Measurements from ENCODE around the gene UGT1A1.

The UGT1A1 gene

DNA sequence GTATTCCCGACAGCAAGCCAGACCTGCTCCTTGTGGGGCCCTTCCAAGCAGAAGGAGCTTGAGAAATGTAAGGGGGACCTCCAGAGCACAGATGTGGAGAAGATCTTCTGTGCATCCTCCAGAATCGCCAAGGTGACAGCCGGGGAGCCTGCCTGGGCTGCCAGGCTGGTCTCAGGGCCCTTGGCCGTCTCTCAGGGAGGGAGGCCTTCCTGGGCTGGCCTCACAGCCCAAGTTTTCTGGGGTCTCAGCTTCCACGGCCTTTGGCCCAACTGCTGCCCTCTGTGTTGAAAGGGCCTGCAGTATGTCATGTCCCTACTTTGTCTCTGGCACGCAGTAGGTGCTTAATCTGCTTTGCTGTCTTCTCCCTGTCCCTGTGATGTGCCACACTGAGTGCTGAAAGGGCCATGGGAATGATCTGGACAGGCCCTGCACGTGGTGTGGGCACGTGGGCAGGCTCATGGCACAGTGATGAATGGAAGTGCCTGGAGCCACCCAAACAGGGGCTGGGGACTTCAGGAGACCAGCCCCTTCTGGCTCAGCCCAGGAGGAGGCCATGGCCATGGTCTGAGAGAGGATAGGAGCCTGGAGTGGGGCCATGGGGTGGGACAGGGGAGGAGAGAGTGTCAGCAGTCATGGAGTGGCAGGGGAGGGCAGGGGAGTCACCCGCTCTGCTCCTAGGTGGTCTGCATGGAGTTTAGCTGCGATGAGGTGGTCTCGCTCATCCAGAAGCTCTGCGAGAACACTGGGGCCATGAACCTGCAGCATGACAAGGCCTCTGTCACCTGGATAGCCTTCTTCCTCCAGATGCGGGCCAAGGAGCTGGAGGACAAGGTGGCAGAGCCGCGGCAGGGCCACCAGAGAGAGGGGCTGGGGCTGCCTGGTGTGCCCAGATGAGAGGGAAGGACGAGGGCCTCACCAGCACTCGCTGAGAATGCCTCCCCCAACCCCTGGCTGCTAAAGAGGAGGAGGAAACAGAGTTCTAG is 58.9 kb downstream of the UGT1A1 start:
- no peak for DNase-seq

DNA sequence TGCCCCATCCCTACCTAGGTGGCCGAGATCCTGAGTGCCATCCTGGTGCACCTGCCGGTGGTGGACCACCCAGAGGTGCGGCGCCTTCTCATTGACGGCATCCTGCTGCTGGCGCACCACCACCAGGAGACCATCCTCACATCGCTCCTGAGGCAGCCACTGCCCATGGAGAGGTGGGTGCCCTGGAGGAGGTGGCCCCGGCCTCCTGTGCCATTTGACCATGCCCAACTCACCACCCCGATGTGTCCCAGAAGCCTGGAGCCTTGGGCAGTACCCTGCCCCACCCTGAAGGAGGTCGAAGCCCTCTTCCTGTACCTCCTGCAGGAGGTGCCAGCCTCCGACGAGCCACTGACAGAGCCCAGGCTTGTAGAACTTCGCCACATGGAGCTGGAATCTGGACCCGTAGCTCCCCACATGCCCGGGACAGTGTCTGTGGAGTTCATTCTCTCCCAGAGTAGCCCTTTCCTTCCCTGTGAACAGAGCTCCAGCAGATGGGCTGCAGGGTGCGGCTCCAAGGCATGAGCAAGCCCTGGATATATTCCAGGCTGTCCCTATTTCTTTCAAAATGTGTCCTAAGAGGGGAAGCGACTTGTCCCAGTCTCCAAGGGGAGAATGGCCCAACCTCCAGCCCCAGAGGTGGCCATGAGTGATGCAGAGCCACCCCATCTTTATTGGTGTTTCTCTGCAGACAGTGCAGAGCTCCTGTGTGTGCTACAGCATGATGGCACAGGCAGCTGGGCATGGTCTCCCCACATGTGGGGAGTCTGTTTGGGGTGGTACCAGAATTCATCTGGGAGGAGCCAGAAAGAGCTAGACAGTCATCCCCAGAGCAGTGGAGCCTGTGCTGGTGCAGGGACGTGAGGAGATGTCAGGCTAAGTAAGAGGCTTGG is 60.1 kb downstream of the UGT1A1 start:
- DNase-seq, result no peak

DNA sequence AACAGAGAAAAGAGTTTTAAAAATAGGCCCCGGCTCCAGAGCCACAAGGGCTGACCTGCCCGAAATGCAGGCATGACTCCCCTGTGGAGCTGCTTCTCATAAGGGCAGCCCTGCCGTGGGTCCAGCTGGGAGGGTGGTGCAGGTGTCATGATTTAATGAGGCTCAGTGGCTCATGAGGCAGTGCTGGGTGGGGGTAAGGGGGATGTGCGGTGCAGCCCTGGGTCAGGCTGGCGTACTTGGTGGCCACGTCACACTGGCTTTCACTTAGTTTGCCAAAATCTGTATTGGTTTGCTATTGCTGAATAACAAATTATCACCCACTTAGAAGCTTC is 60.7 kb downstream of the UGT1A1 start:
- no peak for DNase-seq

DNA sequence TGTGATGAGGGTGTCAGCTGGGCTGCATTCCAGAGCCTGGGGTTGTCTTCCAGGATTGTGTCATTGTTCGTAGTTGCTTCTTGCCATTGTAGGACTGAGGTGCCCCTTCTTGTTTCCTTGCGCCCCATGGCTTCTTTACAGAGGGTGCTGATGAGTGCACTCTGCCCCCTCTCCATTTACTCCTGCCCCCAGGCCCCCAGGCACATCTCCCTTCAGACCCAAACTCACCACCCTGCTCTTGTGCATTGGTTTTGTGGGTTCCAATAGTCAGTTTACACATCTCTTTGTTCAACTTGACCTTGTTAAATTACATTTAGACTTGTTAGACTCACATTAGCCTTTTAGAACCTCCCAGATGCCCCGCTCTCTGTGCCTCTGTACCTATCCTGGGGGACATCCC is 61.1 kb downstream of the UGT1A1 start:
- no peak for DNase-seq

DNA sequence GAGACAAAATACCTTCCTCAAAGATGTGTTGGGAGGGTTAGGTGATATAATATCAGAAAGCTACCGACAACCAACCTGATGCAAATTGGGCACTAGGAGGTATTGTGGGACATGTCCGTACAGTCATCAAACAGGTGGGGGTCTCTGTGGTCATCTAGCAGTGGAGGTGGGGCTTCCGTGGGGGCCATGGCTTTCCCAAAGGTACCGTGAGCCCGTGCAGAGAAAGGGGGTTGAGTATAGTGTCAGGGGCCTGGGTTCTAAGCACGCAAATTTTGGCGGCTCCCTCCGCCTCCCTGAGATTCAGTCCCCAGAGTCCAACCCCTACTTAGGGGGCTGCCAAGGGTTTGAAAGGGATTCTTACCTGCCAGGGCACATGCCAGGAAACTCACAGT is 61.6 kb downstream of the UGT1A1 start:
- DNase-seq, result no peak

DNA sequence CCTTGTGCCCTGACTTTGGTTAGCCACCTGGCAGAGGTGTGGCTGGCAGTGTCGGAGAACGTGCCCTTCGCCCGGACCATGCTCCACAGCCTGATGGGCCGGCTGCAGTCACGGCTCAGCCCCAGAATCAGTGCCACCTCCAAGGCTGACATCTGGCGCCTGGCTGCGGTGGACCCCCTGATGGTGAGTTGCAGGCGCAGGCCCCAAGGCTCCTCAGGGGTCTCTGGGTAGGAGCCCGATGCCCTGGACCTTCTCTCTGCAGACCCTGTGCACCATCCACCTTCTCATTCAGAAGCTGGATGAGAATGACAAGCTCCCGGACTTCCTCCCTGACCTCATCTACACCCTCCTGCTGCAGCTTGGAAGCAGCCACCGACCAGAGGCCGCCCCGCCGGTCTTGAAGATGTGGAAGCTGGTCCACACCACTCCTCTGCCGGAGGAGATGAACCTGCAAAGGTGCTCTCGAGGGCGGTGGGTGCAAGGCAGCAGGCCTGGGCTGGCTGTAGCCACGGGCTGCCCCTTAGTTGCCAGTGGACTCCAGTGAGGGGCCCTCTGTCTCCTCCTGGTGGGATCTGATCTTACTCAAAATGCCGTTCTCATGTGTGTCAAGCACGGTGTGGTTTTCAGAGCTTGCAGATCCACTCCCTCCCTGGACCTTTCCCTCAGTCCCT is 62.2 kb downstream of the UGT1A1 start:
- no peak for DNase-seq

Data from NCI-H1417 treated with DMSO at 0.1 percent for 48 hours (cell line).